HepG2 (cell line): ENCODE data around the gene SIAH2. TPM values are rescaled to one million over a fixed set of nuclear protein-coding genes. Genes with fewer than 3 reads are reported as not detected.

Source experiments
- E2F2 ChIP-seq: sonication (generic); formaldehyde crosslinking; IDR thresholded peaks from 2 replicates; pipeline ENCODE4 v1.4.0; 2020; ENCODE audit warnings: missing genetic modification reagents, borderline replicate concordance
- FOSL1 ChIP-seq: sonication (generic); formaldehyde crosslinking; IDR thresholded peaks from 2 replicates; pipeline ENCODE4 v1.9.0; 2021; ENCODE audit warnings: missing genetic modification reagents, borderline replicate concordance
- FOXA1 ChIP-seq, 2 experiments: fragments of 450-650 bp in 1 of 2; sonication (generic) in 1 of 2; formaldehyde crosslinking in 1 of 2; IDR thresholded peaks; 2 replicates each; pipeline versions ENCODE4 v1.4.0 to v1.6.1; 2016 to 2020; ENCODE audit warnings: missing genetic modification reagents in 1 of 2
- HMGXB3 ChIP-seq: sonication (generic); formaldehyde crosslinking; IDR thresholded peaks from 2 replicates; pipeline ENCODE4 v1.4.0; 2020; ENCODE audit warnings: missing genetic modification reagents, borderline replicate concordance
- MAZ ChIP-seq, 2 experiments: sonication (generic) in 1 of 2; formaldehyde crosslinking in 1 of 2; IDR thresholded peaks; 2 replicates each; pipeline versions ENCODE4 v1.5.0 to v1.6.1; 2012 to 2020; ENCODE audit warnings: low read depth in 2 of 2, mild to moderate bottlenecking in 2 of 2, borderline replicate concordance in 1 of 2, improper control_type of control experiment in 1 of 2, low read length in 1 of 2, missing genetic modification reagents in 1 of 2, moderate library complexity in 1 of 2
- MTA3 ChIP-seq: sonication (generic); formaldehyde crosslinking; IDR thresholded peaks from 2 replicates; pipeline ENCODE4 v1.4.0; 2020; ENCODE audit warnings: missing genetic modification reagents
- MXD1 ChIP-seq: sonication (generic); formaldehyde crosslinking; IDR thresholded peaks from 2 replicates; pipeline ENCODE4 v1.4.0; 2020; ENCODE audit warnings: mild to moderate bottlenecking, missing genetic modification reagents
- NFYC ChIP-seq: IDR thresholded peaks from 2 replicates; pipeline ENCODE4 v1.6.1; 2016; ENCODE audit warnings: missing genetic modification reagents, missing compliant biosample characterization
- NR2C2 ChIP-seq: sonication (generic); formaldehyde crosslinking; IDR thresholded peaks from 2 replicates; pipeline ENCODE4 v1.4.0; 2020; ENCODE audit warnings: missing genetic modification reagents, mild to moderate bottlenecking, moderate library complexity, borderline replicate concordance
- RFX1 ChIP-seq: fragments of 450-650 bp; IDR thresholded peaks from 2 replicates; pipeline ENCODE4 v1.6.1; 2017
- SETDB1 ChIP-seq: sonication (generic); formaldehyde crosslinking; IDR thresholded peaks from 2 replicates; pipeline ENCODE4 v1.5.1; 2020; ENCODE audit warnings: missing genetic modification reagents, mild to moderate bottlenecking, borderline replicate concordance
- XRCC5 ChIP-seq: fragments of 200-400 bp; formaldehyde crosslinking; optimal IDR thresholded peaks from 2 replicates; pipeline ENCODE3; 2017; ENCODE audit warnings: mild to moderate bottlenecking, low read length
- ZBTB42 ChIP-seq: sonication (generic); formaldehyde crosslinking; IDR thresholded peaks from 2 replicates; pipeline ENCODE4 v1.5.0; 2020; ENCODE audit warnings: mild to moderate bottlenecking, missing genetic modification reagents
- ZFP1 ChIP-seq: IDR thresholded peaks from 2 replicates; pipeline ENCODE4 v1.6.1; 2016
- ZFY ChIP-seq: sonication (generic); formaldehyde crosslinking; IDR thresholded peaks from 2 replicates; pipeline ENCODE4 v1.4.0; 2020; ENCODE audit warnings: missing genetic modification reagents
- ZIK1 ChIP-seq: sonication (generic); formaldehyde crosslinking; IDR thresholded peaks from 2 replicates; pipeline ENCODE4 v1.5.0; 2020; ENCODE audit warnings: mild to moderate bottlenecking, low read depth, missing genetic modification reagents, borderline replicate concordance
- ZNF567 ChIP-seq: sonication (generic); formaldehyde crosslinking; IDR thresholded peaks from 2 replicates; pipeline ENCODE4 v1.8.1; 2023; ENCODE audit warnings: mild to moderate bottlenecking, missing genetic modification reagents, borderline replicate concordance
- ZNF746 ChIP-seq: sonication (generic); formaldehyde crosslinking; IDR thresholded peaks from 2 replicates; pipeline ENCODE4 v1.8.0; 2022; ENCODE audit warnings: mild to moderate bottlenecking, missing genetic modification reagents
- ZNF777 ChIP-seq: sonication (generic); formaldehyde crosslinking; IDR thresholded peaks from 2 replicates; pipeline ENCODE4 v1.4.0; 2020; ENCODE audit warnings: missing genetic modification reagents
- ZNF782 ChIP-seq: sonication (generic); formaldehyde crosslinking; IDR thresholded peaks from 2 replicates; pipeline ENCODE4 v1.4.0; 2020; ENCODE audit warnings: missing genetic modification reagents, mild to moderate bottlenecking, borderline replicate concordance
- ZUFSP ChIP-seq: sonication (generic); formaldehyde crosslinking; IDR thresholded peaks from 2 replicates; pipeline ENCODE4 v1.9.0; 2021; ENCODE audit warnings: missing genetic modification reagents, mild to moderate bottlenecking, borderline replicate concordance
- polyA plus RNA-seq, 8 experiments: library from polyadenylated mRNA; depleted of rRNA in 3 of 8; stranded (reverse) in 7 of 8; unstranded in 1 of 8; fragments of >200 nt; fragmentation: Illumina TruSeq in 4 of 8; extraction: Trizol in 4 of 8; gene quantifications; 2 replicates each; pipeline versions ENCODE4 v1.2.1 to v1.2.3, GENCODE V29; 2011 to 2016; ENCODE audit warnings: low read depth in 4 of 8, missing spikeins in 1 of 8, mixed read lengths in 1 of 8; ENCODE audit not compliant: insufficient read depth in 1 of 8
- total RNA-seq, 5 experiments: library from RNA; depleted of rRNA; stranded (reverse); fragments of >200 nt; fragmentation: Illumina TruSeq; extraction: Trizol; gene quantifications; 2 replicates each; pipeline ENCODE4 v1.2.3, GENCODE V29; 2016; ENCODE audit warnings: low read depth in 1 of 5

SIAH2 gene
- total and polyA plus RNA-seq, 2 of the 13 experiments (the other 11 are each of a cell fraction or from before 2014, with no cell fraction given): 71.8 to 117 TPM

GRCh38 chr3:150765949-150766720 is 3.2 kb upstream of the SIAH2 start (continued):
- TF ChIP-seq ZIK1: no peak
- no peak for TF ChIP-seq ZFY
- no peak for TF ChIP-seq MAZ (IDR thresholded peaks at IDR 0.05; ENCODE audit: borderline replicate concordance, low read depth, low read length)
- no peak for TF ChIP-seq MAZ (CRISPR knock-in tag; IDR thresholded peaks at IDR 0.05; ENCODE audit: low read depth)
- peak; percentile 58 for TF ChIP-seq XRCC5
- TF ChIP-seq HMGXB3 (CRISPR knock-in tag): no peak
- TF ChIP-seq ZNF567 (CRISPR knock-in tag): no peak
- no peak for TF ChIP-seq RFX1
- no peak for TF ChIP-seq E2F2
- TF ChIP-seq FOSL1 (CRISPR knock-in tag): peak; percentile 72
- TF ChIP-seq FOXA1 (IDR thresholded peaks at IDR 0.05): no peak
- TF ChIP-seq FOXA1 (CRISPR knock-in tag; IDR thresholded peaks at IDR 0.05): peak; percentile 75
- no peak for TF ChIP-seq ZBTB42 (CRISPR knock-in tag)
- no peak for TF ChIP-seq NFYC (CRISPR knock-in tag)
- no peak for TF ChIP-seq ZNF782 (CRISPR knock-in tag)
- no peak for TF ChIP-seq MXD1 (CRISPR knock-in tag)
- TF ChIP-seq ZFP1 (CRISPR knock-in tag): no peak
- TF ChIP-seq MTA3 (CRISPR knock-in tag): no peak
- no peak for TF ChIP-seq ZNF746 (CRISPR knock-in tag)
- no peak for TF ChIP-seq SETDB1 (CRISPR knock-in tag)
- no peak for TF ChIP-seq ZNF777
- TF ChIP-seq ZUFSP: no peak
- peak; percentile 76 for TF ChIP-seq NR2C2 (CRISPR knock-in tag)
